Thyroid gland (tissue), 4 donors: ENCODE data around the gene COL9A1.

Experiments
- POLR2A ChIP-seq, 2 donors: fragments of 450-650 bp; IDR thresholded peaks; one replicate each; pipeline ENCODE4 v1.6.1; 2017; ENCODE audit warnings: antibody characterized with exemption in 2 of 2, mild to moderate bottlenecking in 2 of 2, moderate library complexity in 1 of 2
- TF ChIP-seq, protein P1 (sequence below), 6 experiments: fragments of 200-600 bp in 3 of 6; fragments of 450-650 bp in 3 of 6; sonication (generic) in 3 of 6; IDR thresholded peaks; one replicate each; pipeline ENCODE4 v1.5.1; 2016 to 2019; ENCODE audit warnings: antibody characterized with exemption in 6 of 6, mild to moderate bottlenecking in 2 of 6, inconsistent platforms in 1 of 6, moderate library complexity in 1 of 6

DNA sequence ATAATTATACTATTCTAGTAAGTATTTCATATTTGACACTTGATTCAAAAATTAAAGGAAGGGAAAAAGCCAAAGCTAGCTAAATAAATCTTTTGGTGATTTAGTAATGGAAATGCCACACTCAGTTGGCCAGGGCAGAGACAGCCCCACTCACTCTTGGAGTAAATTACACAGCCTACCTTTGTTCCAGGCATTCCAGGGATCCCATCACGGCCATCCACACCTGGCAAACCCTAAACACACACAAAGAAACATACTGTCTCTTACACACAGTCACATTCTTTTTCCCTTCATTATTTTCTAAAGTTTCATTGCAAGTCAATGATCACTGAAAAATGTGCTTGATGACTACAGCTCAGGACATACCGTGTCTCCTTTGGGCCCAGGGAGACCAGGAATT lies 48.1 kb downstream of the COL9A1 start:
- TF ChIP-seq, protein P1, sequence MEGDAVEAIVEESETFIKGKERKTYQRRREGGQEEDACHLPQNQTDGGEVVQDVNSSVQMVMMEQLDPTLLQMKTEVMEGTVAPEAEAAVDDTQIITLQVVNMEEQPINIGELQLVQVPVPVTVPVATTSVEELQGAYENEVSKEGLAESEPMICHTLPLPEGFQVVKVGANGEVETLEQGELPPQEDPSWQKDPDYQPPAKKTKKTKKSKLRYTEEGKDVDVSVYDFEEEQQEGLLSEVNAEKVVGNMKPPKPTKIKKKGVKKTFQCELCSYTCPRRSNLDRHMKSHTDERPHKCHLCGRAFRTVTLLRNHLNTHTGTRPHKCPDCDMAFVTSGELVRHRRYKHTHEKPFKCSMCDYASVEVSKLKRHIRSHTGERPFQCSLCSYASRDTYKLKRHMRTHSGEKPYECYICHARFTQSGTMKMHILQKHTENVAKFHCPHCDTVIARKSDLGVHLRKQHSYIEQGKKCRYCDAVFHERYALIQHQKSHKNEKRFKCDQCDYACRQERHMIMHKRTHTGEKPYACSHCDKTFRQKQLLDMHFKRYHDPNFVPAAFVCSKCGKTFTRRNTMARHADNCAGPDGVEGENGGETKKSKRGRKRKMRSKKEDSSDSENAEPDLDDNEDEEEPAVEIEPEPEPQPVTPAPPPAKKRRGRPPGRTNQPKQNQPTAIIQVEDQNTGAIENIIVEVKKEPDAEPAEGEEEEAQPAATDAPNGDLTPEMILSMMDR (IDR thresholded peaks at IDR 0.05): no peak
- TF ChIP-seq POLR2A (IDR thresholded peaks at IDR 0.05): no peak
